Measurements from ENCODE around the gene FAM98C.
"Not testable (repeated sequence)": the region's sequence is repeated elsewhere in the genome, so short reads cannot be mapped to it uniquely, and the experiment has no call there.

The FAM98C gene

DNA sequence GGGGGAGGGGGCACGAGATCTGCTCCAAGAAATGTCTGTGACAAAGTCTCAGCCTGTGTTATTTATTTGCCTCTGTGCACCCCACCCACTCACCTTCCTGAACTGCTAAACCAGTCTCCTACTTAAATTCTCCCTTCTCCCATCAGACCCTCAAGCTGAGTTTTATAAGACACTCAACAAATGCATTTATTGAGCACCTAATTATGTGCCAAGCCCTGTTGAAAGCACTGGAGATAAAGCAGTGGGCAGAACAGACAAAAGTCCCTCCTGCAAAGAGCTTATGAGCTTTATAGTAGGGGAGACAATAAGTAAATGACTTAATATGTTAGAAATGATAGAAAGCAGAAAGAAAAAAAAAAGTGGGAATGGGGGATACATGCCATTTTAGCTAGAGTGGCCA, 3.4 kb upstream of the FAM98C start:
- no peak overlapping the region for H3K4me3 ChIP-seq (ENCODE audit: low read depth, low read length)
- TF ChIP-seq, protein P1, sequence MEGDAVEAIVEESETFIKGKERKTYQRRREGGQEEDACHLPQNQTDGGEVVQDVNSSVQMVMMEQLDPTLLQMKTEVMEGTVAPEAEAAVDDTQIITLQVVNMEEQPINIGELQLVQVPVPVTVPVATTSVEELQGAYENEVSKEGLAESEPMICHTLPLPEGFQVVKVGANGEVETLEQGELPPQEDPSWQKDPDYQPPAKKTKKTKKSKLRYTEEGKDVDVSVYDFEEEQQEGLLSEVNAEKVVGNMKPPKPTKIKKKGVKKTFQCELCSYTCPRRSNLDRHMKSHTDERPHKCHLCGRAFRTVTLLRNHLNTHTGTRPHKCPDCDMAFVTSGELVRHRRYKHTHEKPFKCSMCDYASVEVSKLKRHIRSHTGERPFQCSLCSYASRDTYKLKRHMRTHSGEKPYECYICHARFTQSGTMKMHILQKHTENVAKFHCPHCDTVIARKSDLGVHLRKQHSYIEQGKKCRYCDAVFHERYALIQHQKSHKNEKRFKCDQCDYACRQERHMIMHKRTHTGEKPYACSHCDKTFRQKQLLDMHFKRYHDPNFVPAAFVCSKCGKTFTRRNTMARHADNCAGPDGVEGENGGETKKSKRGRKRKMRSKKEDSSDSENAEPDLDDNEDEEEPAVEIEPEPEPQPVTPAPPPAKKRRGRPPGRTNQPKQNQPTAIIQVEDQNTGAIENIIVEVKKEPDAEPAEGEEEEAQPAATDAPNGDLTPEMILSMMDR (IDR thresholded peaks at IDR 0.05; ENCODE audit: control insufficient read depth, extremely low read depth, insufficient read depth) = no peak

DNA sequence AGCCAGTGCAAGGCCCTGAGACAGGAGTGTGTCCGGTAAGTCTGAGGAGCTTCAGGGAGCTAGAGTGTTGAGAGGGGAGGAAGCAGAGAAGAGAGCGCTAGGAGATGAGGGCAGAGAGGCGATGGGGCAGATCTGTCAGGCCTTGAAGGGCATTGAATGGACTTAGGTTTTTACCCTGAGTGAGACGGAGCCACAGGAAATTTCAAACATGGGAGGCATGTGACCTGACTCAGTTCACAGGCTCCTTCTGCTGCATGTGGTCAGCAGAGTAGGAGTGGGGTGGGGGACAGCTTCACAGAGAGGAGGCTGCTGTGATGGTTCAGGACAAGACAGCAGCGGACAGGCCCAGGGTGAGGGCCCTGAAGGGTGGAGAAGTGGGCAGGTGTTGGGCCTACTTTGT, 2.5 kb upstream of the FAM98C start:
- no peak for DNase-seq (ENCODE audit: low read depth)
- no peak overlapping the region for H3K4me3 ChIP-seq (ENCODE audit: low read depth, low read length)
- TF ChIP-seq, protein P1 (IDR thresholded peaks at IDR 0.05; ENCODE audit: control insufficient read depth, extremely low read depth, insufficient read depth) = no peak

More for the DNA sequence above, 3.4 kb upstream of the FAM98C start:
- DNase-seq (ENCODE audit: low read depth) = no peak

DNA sequence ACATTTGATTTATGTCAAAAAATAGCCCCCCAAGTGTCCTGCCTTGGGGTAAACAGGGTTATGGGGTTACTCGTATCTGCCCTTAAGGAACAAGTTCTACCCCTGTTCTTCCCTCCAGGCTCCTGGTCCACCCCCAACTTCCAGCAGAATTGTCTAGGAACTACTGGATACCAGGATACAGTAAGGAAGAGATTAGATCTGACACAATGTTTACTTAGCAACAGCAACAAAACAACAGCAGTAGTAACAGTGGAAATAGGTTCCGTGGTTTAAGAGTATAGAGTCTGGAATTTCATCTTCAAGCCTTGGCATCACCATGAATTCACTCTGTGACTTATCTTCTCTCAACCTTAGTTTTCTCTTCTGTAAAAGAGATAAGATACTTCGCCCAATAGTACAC, 1.7 kb upstream of the FAM98C start:
- DNase-seq (ENCODE audit: low read depth) = peak; percentile 39
- H3K4me3 ChIP-seq (ENCODE audit: low read depth, low read length) = no peak overlapping the region
- TF ChIP-seq, protein P1 (IDR thresholded peaks at IDR 0.05; ENCODE audit: control insufficient read depth, extremely low read depth, insufficient read depth) = no peak

DNA sequence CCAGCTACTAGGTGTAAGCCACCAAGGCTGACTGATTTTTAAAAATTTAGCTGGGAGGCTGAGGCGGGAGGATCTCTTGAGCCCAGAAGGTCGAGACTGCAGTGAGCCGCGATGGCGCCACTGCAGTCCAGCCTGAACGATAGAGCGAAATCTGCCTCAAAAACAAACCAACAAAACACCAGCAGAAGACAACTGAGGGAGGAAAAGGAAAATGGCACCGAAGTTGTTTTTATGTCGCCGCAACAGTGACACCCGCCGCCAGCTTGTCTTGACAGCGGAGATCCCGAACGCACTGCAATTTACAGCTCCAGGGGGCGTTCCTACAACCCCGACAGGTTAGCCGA, 298 bp upstream of the FAM98C start:
- DNase-seq (ENCODE audit: low read depth) = no peak
- TF ChIP-seq, protein P1 (IDR thresholded peaks at IDR 0.05; ENCODE audit: control insufficient read depth, extremely low read depth, insufficient read depth) = no peak
- H3K4me3 ChIP-seq (ENCODE audit: low read depth, low read length) = peak overlapping the region; percentile 36

DNA sequence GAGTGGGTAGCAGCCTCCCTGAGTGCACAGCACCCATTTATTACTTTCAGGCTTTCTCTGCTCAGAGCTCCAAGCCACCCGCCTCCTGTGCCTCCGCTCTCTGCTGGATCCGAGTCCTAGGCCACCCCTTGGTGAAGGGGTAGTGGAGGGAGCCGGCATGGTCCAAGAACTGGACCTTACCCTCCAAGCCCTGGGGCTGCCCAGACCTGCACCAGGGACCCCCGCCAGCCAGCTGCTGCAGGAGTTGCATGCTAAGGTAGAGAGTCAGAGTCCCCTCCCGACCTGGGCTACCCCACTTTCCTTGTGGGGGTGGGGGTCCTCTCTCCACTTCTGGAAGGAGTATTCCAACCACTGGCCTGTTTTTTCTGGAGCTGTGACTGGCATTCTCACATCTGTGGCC, 2.0 kb downstream of the FAM98C start:
- no peak for DNase-seq (ENCODE audit: low read depth)
- TF ChIP-seq, protein P1 (IDR thresholded peaks at IDR 0.05; ENCODE audit: control insufficient read depth, extremely low read depth, insufficient read depth) = no peak
- H3K4me3 ChIP-seq (ENCODE audit: low read depth, low read length) = no peak overlapping the region

DNA sequence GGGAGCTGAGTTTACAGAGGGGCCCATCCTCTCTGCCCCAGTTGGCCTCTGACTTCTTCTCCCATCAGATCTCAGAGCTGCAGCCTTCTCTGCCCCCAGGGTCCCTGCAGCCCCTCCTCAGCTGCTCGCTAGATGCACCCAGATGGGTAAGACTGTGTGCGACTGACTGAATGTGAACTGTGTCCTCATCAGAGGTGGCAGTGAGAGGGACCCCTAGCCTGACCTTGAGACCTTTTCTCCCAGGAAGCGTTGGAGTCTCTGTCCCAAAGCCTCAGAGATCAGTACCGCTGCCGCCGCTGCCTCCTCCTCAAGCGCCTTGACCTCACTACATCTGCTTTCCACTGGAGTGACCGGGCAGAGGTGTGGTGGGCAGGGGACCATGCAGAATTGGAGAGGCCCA, 2.4 kb downstream of the FAM98C start:
- no peak overlapping the region for H3K4me3 ChIP-seq (ENCODE audit: low read depth, low read length)
- TF ChIP-seq, protein P1 (IDR thresholded peaks at IDR 0.05; ENCODE audit: control insufficient read depth, extremely low read depth, insufficient read depth) = no peak
- DNase-seq (ENCODE audit: low read depth) = no peak

DNA sequence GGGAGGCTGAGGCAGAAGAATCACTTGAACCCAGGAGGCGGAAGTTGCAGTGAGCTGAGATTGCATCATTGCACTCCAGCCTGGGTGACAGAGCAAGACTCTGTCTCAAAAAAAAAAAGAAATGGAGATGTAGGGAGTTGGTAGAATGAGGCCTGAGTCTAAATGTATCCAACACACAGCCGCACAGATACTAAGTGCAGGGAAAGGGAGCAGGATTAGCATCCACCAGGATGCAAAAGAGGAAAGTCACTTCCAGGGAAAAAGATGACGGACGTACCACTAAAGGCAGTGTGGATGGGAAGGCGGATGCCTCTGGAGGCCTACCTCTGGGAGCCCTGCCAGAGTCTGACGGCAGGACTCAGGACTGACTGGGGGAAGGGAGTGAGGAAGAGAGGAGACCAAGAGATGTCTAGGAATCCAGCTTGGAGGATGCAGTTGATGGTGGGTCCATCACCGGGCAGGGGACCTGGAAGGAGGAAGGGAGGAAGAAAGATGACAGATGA, 6.8 kb downstream of the FAM98C start:
- no peak for DNase-seq (ENCODE audit: low read depth)
- TF ChIP-seq, protein P1 (IDR thresholded peaks at IDR 0.05; ENCODE audit: control insufficient read depth, extremely low read depth, insufficient read depth) = no peak
- H3K4me3 ChIP-seq (ENCODE audit: low read depth, low read length) = no peak overlapping the region

DNA sequence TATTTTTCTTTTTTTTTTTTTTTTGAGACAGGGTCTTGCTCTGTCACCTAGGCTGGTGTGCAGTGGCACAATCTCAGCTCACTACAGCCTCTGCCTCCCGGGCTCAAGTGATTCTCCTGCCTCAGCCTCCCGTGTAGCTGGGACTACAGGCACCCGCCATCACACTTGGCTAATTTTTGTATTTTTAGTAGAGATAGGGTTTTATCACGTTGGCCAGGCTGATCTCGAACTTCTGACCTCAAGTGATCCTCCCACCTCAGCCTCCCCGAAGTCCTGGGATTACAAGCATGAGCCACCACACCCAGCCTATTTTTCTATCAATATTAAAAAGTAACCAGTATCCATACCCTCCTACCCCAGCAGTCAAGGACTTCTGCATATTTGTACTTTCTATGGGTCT, 7.5 kb downstream of the FAM98C start:
- DNase-seq (ENCODE audit: low read depth); H3K4me3 ChIP-seq (ENCODE audit: low read depth, low read length): not testable (repeated sequence)

Data from LNCaP clone FGC (cell line).